RWPE2 (cell line): ENCODE measurements around the gene RPL23.

ENCODE experiments used
- ATAC-seq: fragments of 200-7000 bp; cut with Tn5 transposase; 3 replicates; pipeline ENCODE4 v1.9.1; 2021; ENCODE audit warnings: low read depth
- DNase-seq: peaks from one replicate; pipeline ENCODE4 v3.0.0-alpha.2; 2020; ENCODE audit warnings: low spot score
- H3K27ac ChIP-seq: fragments of 450-650 bp; 2 replicates; pipeline ENCODE4 v1.5.1; 2017; ENCODE audit warnings: mild to moderate bottlenecking; ENCODE audit not compliant: poor library complexity, severe bottlenecking
- H3K27me3 ChIP-seq: fragments of 250-450 bp; sonication (Bioruptor Pico); 2 replicates; pipeline ENCODE4 v1.5.1; 2021; ENCODE audit warnings: mild to moderate bottlenecking, moderate library complexity; ENCODE audit not compliant: insufficient read depth, poor library complexity, severe bottlenecking
- H3K36me3 ChIP-seq: fragments of 250-450 bp; sonication (Bioruptor Pico); 2 replicates; pipeline ENCODE4 v1.5.1; 2020; ENCODE audit warnings: low read depth, mild to moderate bottlenecking, moderate library complexity
- H3K4me1 ChIP-seq: fragments of 250-450 bp; sonication (Bioruptor Pico); 2 replicates; pipeline ENCODE4 v1.5.1; 2021; ENCODE audit warnings: mild to moderate bottlenecking, moderate library complexity; ENCODE audit not compliant: insufficient read depth, poor library complexity, severe bottlenecking
- H3K4me3 ChIP-seq: fragments of 250-450 bp; sonication (Bioruptor Pico); 2 replicates; pipeline ENCODE4 v1.5.1; 2021; ENCODE audit warnings: mild to moderate bottlenecking, moderate library complexity; ENCODE audit not compliant: severe bottlenecking
- H3K9me3 ChIP-seq: fragments of 250-450 bp; sonication (Bioruptor Pico); 2 replicates; pipeline ENCODE4 v1.5.1; 2021; ENCODE audit warnings: mild to moderate bottlenecking, moderate library complexity; ENCODE audit not compliant: severe bottlenecking
- CTCF ChIP-seq: fragments of 450-650 bp; IDR thresholded peaks from one replicate; pipeline ENCODE4 v1.5.1; 2017; ENCODE audit warnings: mild to moderate bottlenecking, moderate library complexity; ENCODE audit not compliant: poor library complexity, severe bottlenecking

The RPL23 gene

GRCh38 chr17:38891441-38891840 lies 37.9 kb upstream of the RPL23 start:
- Histone ChIP-seq H3K4me3 (no peak overlapping the region), H3K36me3 (peaks cover 78% of the 10 kb centered on the region), H3K4me1 (no peaks in the 10 kb centered on the region), H3K27ac (no peak overlapping the region), H3K9me3 (no peaks in the 10 kb centered on the region), H3K27me3 (no peaks in the 10 kb centered on the region)
- ATAC-seq (no peak), DNase-seq (no peak)
- TF ChIP-seq CTCF = no peak

- no peak for TF ChIP-seq CTCF
- Histone ChIP-seq H3K9me3 (no peaks in the 10 kb centered on the region), H3K27ac (no peak overlapping the region), H3K36me3 (peaks cover 80% of the 10 kb centered on the region), H3K4me1 (no peaks in the 10 kb centered on the region), H3K27me3 (no peaks in the 10 kb centered on the region), H3K4me3 (no peak overlapping the region)
- ATAC-seq = no peak
- DNase-seq = no peak
Observed at GRCh38 chr17:38890410-38890746, 36.9 kb upstream of the RPL23 start.

GRCh38 chr17:38889745-38890409 lies 36.4 kb upstream of the RPL23 start:
- no peaks in the 10 kb centered on the region for H3K4me1 ChIP-seq
- no peaks in the 10 kb centered on the region for H3K27me3 ChIP-seq
- no peak for TF ChIP-seq CTCF
- no peak overlapping the region for H3K27ac ChIP-seq
- ATAC-seq (no peak), DNase-seq (no peak)
- H3K4me3 ChIP-seq = no peak overlapping the region
- H3K36me3 ChIP-seq = peaks cover 82% of the 10 kb centered on the region
- H3K9me3 ChIP-seq = no peaks in the 10 kb centered on the region

GRCh38 chr17:38888842-38889241 lies 35.3 kb upstream of the RPL23 start:
- no peak overlapping the region for H3K4me3 ChIP-seq
- H3K36me3 ChIP-seq = peaks cover 81% of the 10 kb centered on the region
- no peaks in the 10 kb centered on the region for H3K27me3 ChIP-seq
- H3K9me3 ChIP-seq = no peaks in the 10 kb centered on the region
- DNase-seq (no peak), ATAC-seq (no peak)
- H3K4me1 ChIP-seq = no peaks in the 10 kb centered on the region
- no peak for TF ChIP-seq CTCF
- no peak overlapping the region for H3K27ac ChIP-seq

- H3K27ac ChIP-seq = no peak overlapping the region
- ATAC-seq (no peak), DNase-seq (no peak)
- no peaks in the 10 kb centered on the region for H3K9me3 ChIP-seq
- no peak overlapping the region for H3K4me3 ChIP-seq
- TF ChIP-seq CTCF = no peak
- peaks cover 6% of the 10 kb centered on the region for H3K4me1 ChIP-seq
- H3K27me3 ChIP-seq = no peaks in the 10 kb centered on the region
- H3K36me3 ChIP-seq = peaks cover 84% of the 10 kb centered on the region
Observed at GRCh38 chr17:38886643-38887010, 33.1 kb upstream of the RPL23 start.
